Measurements from ENCODE around the gene HAPSTR1. TPM values are rescaled to one million over a fixed set of nuclear protein-coding genes. Genes with fewer than 3 reads are reported as not detected.
A peak's percentile ranks its signal among the peaks of the same experiment; 100 is the strongest.

The HAPSTR1 gene
- total and polyA plus RNA-seq, 2 of the 8 experiments (the other 6 are each of a cell fraction or from before 2014, with no cell fraction given) = 11.9 to 66.1 TPM

- 86 to 100% methylated on average over 1 to 4 of the region's 4 CpGs for WGBS, 2 experiments (ENCODE audit: extremely low coverage in 1 of 2, insufficient coverage in 1 of 2, insufficient read length in 1 of 2, insufficient replicate concordance in 2 of 2, low coverage in 1 of 2, low lambda C conversion rate in 2 of 2, missing lambda C conversion rate in 1 of 2)
- Histone ChIP-seq H2BK15ac (ENCODE audit: low read length) (no peak overlapping the region), H4K20me1 (replicated peaks in 1 of 2; ENCODE audit: control insufficient read depth in 1 of 2, insufficient read depth in 2 of 2, low read length in 2 of 2) (no peaks in the 10 kb centered on the region), H2BK120ac (replicated peaks; ENCODE audit: low read depth, low read length) (no peak overlapping the region), H3K36me3 (ENCODE audit: control insufficient read depth in 2 of 4, insufficient read depth in 4 of 4, low read length in 3 of 4) (no peaks in the 10 kb centered on the region), H2AK5ac (ENCODE audit: low read depth, low read length) (no peak overlapping the region), H3K14ac (ENCODE audit: insufficient read length) (no peak overlapping the region), H3K27ac (ENCODE audit: low read depth, low read length) (peak overlapping the region; percentile 23; the same call in 1 of the 2 replicates), H3K4ac (replicated peaks; ENCODE audit: insufficient read length, low read depth, low read length) (no peak overlapping the region), H4K91ac (replicated peaks; ENCODE audit: insufficient read length, low read length) (no peak overlapping the region), H3K9ac (replicated peaks in 1 of 4; ENCODE audit: extremely low read depth in 1 of 4, low read depth in 3 of 4, low read length in 3 of 4) (0 out of 7 replicates have a peak overlapping the region, but pooled peaks of 1 of the 4 experiments have one; percentile 20), H2AFZ (ENCODE audit: low read length) (no peak overlapping the region), H2BK12ac (ENCODE audit: low read depth, low read length) (peak overlapping the region; percentile 71; the same call in 1 of the 2 replicates), H3K23me2 (ENCODE audit: low read depth, low read length) (0 out of 2 replicates have a peak, but pooled peaks cover 2% of the 10 kb centered on the region), H3K4me2 (ENCODE audit: insufficient read depth in 1 of 2, low read depth in 2 of 2, low read length in 2 of 2) (0 out of 4 replicates have a peak overlapping the region, but pooled peaks of 1 of the 2 experiments have one; percentile 14), H3K4me3 (ENCODE audit: extremely low read depth in 1 of 4, insufficient read depth in 2 of 4, low read depth in 3 of 4, low read length in 4 of 4) (no peak overlapping the region), H3K9me3 (ENCODE audit: insufficient read depth in 2 of 2, low read depth in 1 of 2, low read length in 1 of 2) (no peaks in the 10 kb centered on the region; a peak in 1 of 4 replicates), H3K18ac (ENCODE audit: extremely low read depth, low read length) (no peak overlapping the region), H3K79me1 (ENCODE audit: low read depth, low read length) (0 out of 2 replicates have a peak, but pooled peaks cover 2% of the 10 kb centered on the region), H2BK20ac (ENCODE audit: low read length) (peak overlapping the region; percentile 52; the same call in 1 of the 2 replicates), H3K23ac (ENCODE audit: insufficient read length) (no peak overlapping the region), H4K5ac (ENCODE audit: insufficient read length, low read depth, low read length) (no peak overlapping the region), H3K56ac (replicated peaks; ENCODE audit: insufficient read length, low read depth, low read length) (no peak overlapping the region), H3K27me3 (replicated peaks in 1 of 4; ENCODE audit: control insufficient read depth in 3 of 4, extremely low read depth in 1 of 4, insufficient read depth in 3 of 4, low read length in 3 of 4) (no peaks in the 10 kb centered on the region), H2BK5ac (ENCODE audit: low read depth, low read length) (peak overlapping the region; percentile 67; the same call in 1 of the 2 replicates), H4K8ac (ENCODE audit: extremely low read depth, insufficient read depth, low read length) (no peak overlapping the region), H3K4me1 (replicated peaks in 1 of 4; ENCODE audit: control insufficient read depth in 3 of 4, insufficient read depth in 4 of 4, low read length in 3 of 4) (peaks cover 5 to 16% (median 10%) of the 10 kb centered on the region in 4 experiments), H3K79me2 (ENCODE audit: control insufficient read depth in 1 of 2, insufficient read depth in 2 of 2, low read length in 2 of 2) (no peaks in the 10 kb centered on the region)
- ChIA-PET CTCF (ENCODE audit: partially characterized antibody) (interaction anchor here (0.8 to 5.9 kb wide), 6 partner anchors 16 to 112 kb away, joined by 3 to 54 read pairs (median 8); no protein-coding TSS in a partner anchor), POLR2A (ENCODE audit: partially characterized antibody) (interaction anchor here (0.9 to 2.8 kb wide), 5 partner anchors 10 to 45 kb away, joined by 3 to 8 read pairs (median 4); no protein-coding TSS in a partner anchor)
- FAIRE-seq = no peak
- no peak for DNase-seq (ENCODE audit: low read depth in 1 of 2, low spot score in 2 of 2)
- TF ChIP-seq POU5F1 (IDR thresholded peaks at IDR 0.05; ENCODE audit: low read depth, low read length) (no peak), SIRT6 (IDR thresholded peaks at IDR 0.05; ENCODE audit: low read length) (no peak), SIN3A (conservative IDR thresholded peaks at IDR 0.05 in 1 of 2, IDR thresholded peaks at IDR 0.05 in 1 of 2; ENCODE audit: low read depth in 1 of 2, low read length in 2 of 2) (no peak), CHD2 (IDR thresholded peaks at IDR 0.05; ENCODE audit: low read length) (no peak), RNF2 (IDR thresholded peaks at IDR 0.05; ENCODE audit: borderline replicate concordance, low read depth, low read length, missing control alignments, poor library complexity, severe bottlenecking) (no peak), TAF1 (IDR thresholded peaks at IDR 0.05; ENCODE audit: low read depth, low read length) (no peak), ZNF274 (IDR thresholded peaks at IDR 0.05; ENCODE audit: borderline replicate concordance, extremely low read depth, low read length) (no peak), CTCF (IDR thresholded peaks at IDR 0.05; ENCODE audit: control extremely low read depth in 1 of 3, insufficient read depth in 1 of 3, low read depth in 1 of 3, low read length in 3 of 3) (no peak), FOSL1 (IDR thresholded peaks at IDR 0.05; ENCODE audit: insufficient read depth, low read depth, low read length) (no peak), BCL11A (IDR thresholded peaks at IDR 0.05; ENCODE audit: low read depth in 2 of 2, low read length in 2 of 2) (no peak)
Observed at GRCh38 chr16:9048302-9048700, 43.1 kb upstream of the HAPSTR1 start.

Measured in H1 (cell line).